ENCODE data around the gene SEPTIN1.

Gene SEPTIN1

GRCh38 chr16:30355144-30355953 lies 27.0 kb downstream of the SEPTIN1 start, which contains the start of gene CD2BP2 (continued):
- TF ChIP-seq PRDM10 (tag by site-specific recombination; IDR thresholded peaks at IDR 0.05): peak; percentile 78
- TF ChIP-seq ZNF610 (tag by site-specific recombination; IDR thresholded peaks at IDR 0.05; ENCODE audit: borderline replicate concordance): 0 out of 2 replicates have a peak, but pooled peaks have one; percentile 36
- TF ChIP-seq ZSCAN5A (tag by site-specific recombination; IDR thresholded peaks at IDR 0.05): 0 out of 2 replicates have a peak, but pooled peaks have one; percentile 87
- peak; percentile 24; the same call in 1 of the 2 replicates for TF ChIP-seq ZFP3 (tag by site-specific recombination; IDR thresholded peaks at IDR 0.05; ENCODE audit: low read depth)
- peak; percentile 75 for TF ChIP-seq ZNF561 (tag by site-specific recombination; IDR thresholded peaks at IDR 0.05; ENCODE audit: borderline replicate concordance)
- TF ChIP-seq, protein P1, sequence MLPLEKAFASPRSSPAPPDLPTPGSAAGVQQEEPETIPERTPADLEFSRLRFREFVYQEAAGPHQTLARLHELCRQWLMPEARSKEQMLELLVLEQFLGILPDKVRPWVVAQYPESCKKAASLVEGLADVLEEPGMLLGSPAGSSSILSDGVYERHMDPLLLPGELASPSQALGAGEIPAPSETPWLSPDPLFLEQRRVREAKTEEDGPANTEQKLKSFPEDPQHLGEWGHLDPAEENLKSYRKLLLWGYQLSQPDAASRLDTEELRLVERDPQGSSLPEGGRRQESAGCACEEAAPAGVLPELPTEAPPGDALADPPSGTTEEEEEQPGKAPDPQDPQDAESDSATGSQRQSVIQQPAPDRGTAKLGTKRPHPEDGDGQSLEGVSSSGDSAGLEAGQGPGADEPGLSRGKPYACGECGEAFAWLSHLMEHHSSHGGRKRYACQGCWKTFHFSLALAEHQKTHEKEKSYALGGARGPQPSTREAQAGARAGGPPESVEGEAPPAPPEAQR (tag by site-specific recombination; IDR thresholded peaks at IDR 0.05): 0 out of 2 replicates have a peak, but pooled peaks have one; percentile 22
- peak; percentile 97 for TF ChIP-seq ZBTB11 (tag by site-specific recombination; conservative IDR thresholded peaks at IDR 0.05; ENCODE audit: low read depth)
- TF ChIP-seq BCL6B (tag by site-specific recombination; IDR thresholded peaks at IDR 0.05): peak; percentile 89
- TF ChIP-seq ZNF664 (tag by site-specific recombination; IDR thresholded peaks at IDR 0.05): no peak
- peak; percentile 62 for TF ChIP-seq KLF17 (tag by site-specific recombination; IDR thresholded peaks at IDR 0.05)
- TF ChIP-seq, protein P2, sequence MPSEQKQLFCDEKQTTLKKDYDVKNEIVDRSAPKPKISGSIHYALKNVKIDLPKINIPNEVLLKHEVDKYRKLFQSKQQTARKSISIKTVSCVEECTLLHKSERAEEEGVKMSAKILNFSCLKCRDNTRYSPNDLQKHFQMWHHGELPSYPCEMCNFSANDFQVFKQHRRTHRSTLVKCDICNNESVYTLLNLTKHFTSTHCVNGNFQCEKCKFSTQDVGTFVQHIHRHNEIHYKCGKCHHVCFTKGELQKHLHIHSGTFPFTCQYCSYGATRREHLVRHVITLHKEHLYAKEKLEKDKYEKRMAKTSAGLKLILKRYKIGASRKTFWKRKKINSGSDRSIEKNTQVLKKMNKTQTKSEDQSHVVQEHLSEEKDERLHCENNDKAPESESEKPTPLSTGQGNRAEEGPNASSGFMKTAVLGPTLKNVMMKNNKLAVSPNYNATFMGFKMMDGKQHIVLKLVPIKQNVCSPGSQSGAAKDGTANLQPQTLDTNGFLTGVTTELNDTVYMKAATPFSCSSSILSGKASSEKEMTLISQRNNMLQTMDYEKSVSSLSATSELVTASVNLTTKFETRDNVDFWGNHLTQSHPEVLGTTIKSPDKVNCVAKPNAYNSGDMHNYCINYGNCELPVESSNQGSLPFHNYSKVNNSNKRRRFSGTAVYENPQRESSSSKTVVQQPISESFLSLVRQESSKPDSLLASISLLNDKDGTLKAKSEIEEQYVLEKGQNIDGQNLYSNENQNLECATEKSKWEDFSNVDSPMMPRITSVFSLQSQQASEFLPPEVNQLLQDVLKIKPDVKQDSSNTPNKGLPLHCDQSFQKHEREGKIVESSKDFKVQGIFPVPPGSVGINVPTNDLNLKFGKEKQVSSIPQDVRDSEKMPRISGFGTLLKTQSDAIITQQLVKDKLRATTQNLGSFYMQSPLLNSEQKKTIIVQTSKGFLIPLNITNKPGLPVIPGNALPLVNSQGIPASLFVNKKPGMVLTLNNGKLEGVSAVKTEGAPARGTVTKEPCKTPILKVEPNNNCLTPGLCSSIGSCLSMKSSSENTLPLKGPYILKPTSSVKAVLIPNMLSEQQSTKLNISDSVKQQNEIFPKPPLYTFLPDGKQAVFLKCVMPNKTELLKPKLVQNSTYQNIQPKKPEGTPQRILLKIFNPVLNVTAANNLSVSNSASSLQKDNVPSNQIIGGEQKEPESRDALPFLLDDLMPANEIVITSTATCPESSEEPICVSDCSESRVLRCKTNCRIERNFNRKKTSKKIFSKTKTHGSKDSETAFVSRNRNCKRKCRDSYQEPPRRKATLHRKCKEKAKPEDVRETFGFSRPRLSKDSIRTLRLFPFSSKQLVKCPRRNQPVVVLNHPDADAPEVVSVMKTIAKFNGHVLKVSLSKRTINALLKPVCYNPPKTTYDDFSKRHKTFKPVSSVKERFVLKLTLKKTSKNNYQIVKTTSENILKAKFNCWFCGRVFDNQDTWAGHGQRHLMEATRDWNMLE (tag by site-specific recombination; conservative IDR thresholded peaks at IDR 0.05; ENCODE audit: low read depth): peak; percentile 98
- no peak for TF ChIP-seq ZNF350 (tag by site-specific recombination; IDR thresholded peaks at IDR 0.05)
- TF ChIP-seq, protein P3, sequence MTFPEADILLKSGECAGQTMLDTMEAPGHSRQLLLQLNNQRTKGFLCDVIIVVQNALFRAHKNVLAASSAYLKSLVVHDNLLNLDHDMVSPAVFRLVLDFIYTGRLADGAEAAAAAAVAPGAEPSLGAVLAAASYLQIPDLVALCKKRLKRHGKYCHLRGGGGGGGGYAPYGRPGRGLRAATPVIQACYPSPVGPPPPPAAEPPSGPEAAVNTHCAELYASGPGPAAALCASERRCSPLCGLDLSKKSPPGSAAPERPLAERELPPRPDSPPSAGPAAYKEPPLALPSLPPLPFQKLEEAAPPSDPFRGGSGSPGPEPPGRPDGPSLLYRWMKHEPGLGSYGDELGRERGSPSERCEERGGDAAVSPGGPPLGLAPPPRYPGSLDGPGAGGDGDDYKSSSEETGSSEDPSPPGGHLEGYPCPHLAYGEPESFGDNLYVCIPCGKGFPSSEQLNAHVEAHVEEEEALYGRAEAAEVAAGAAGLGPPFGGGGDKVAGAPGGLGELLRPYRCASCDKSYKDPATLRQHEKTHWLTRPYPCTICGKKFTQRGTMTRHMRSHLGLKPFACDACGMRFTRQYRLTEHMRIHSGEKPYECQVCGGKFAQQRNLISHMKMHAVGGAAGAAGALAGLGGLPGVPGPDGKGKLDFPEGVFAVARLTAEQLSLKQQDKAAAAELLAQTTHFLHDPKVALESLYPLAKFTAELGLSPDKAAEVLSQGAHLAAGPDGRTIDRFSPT (tag by site-specific recombination; IDR thresholded peaks at IDR 0.05): 0 out of 2 replicates have a peak, but pooled peaks have one; percentile 74

All from HEK293 (cell line).